ENCODE results near the gene ATG7.

The ATG7 gene

DNA sequence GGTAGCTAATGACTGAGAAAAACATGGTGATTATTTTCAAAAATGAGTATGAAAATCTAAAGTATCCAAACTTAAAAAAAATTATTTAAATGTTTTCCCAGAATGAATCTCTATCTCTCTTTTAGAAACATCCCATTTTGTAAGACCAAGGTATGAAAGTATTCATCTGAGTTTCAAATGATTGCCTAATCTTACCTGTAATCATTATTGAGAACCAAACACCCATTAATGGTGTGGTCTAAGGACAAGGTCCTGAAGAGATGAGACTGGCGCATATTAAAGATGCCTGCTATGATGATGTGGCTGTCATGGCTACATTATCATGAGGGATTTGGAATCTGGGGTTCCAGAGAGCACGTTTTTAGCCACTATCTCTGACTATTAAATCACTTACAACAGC is 206.0 kb downstream of the ATG7 start:
- Histone ChIP-seq H2AK5ac (ENCODE audit: low read depth, low read length) (no peak overlapping the region), H3K36me3 (replicated peaks in 1 of 2; ENCODE audit: control insufficient read depth in 2 of 2, insufficient read depth in 2 of 2, low read length in 2 of 2) (no peaks in the 10 kb centered on the region)

GRCh38 chr3:11479221-11479620 is 207.0 kb downstream of the ATG7 start:
- WGBS, 2 donors (ENCODE audit: extremely low coverage in 2 of 2, insufficient read length in 2 of 2, insufficient replicate concordance in 1 of 2) = no CpG with 5 or more reads among the region's 3 CpGs
- Histone ChIP-seq H3K9me3 (replicated peaks in 1 of 2; ENCODE audit: control insufficient read depth in 2 of 2, insufficient read depth in 1 of 2, low read depth in 1 of 2, low read length in 2 of 2) (no peaks in the 10 kb centered on the region), H3K14ac (ENCODE audit: low read length) (no peak overlapping the region), H3K27me3 (ENCODE audit: control insufficient read depth in 3 of 3, insufficient read depth in 3 of 3, low read depth in 1 of 3, low read length in 3 of 3) (no peaks in the 10 kb centered on the region), H3K4me3 (ENCODE audit: low read length in 2 of 2) (no peak overlapping the region), H2AFZ (ENCODE audit: low read length) (no peak overlapping the region), H2BK15ac (ENCODE audit: low read length) (no peak overlapping the region), H3K4me2 (ENCODE audit: insufficient read depth, low read length, poor library complexity, severe bottlenecking) (no peak overlapping the region), H4K8ac (ENCODE audit: low read depth, low read length) (no peak overlapping the region), H3K4me1 (ENCODE audit: control insufficient read depth in 2 of 2, insufficient read depth in 1 of 2, low read depth in 1 of 2, low read length in 2 of 2) (peaks cover 15 to 25% of the 10 kb centered on the region in 2 donors), H2AK5ac (ENCODE audit: low read depth, low read length) (no peak overlapping the region), H4K91ac (ENCODE audit: low read depth, low read length, poor library complexity) (no peak overlapping the region), H2BK12ac (ENCODE audit: low read length) (no peak overlapping the region), H3K79me1 (ENCODE audit: low read depth, low read length) (no peaks in the 10 kb centered on the region), H2BK120ac (ENCODE audit: low read depth, low read length) (no peak overlapping the region), H3K18ac (ENCODE audit: low read length) (no peak overlapping the region), H3K9ac (ENCODE audit: low read depth, low read length, poor library complexity) (no peak overlapping the region), H2BK5ac (ENCODE audit: low read length) (no peak overlapping the region), H3K36me3 (replicated peaks in 1 of 2; ENCODE audit: control insufficient read depth in 2 of 2, insufficient read depth in 2 of 2, low read length in 2 of 2) (no peaks in the 10 kb centered on the region), H3K27ac (replicated peaks; ENCODE audit: low read length) (no peak overlapping the region), H3K4ac (ENCODE audit: low read length) (no peak overlapping the region), H3K23ac (ENCODE audit: low read depth, low read length, poor library complexity) (no peak overlapping the region)
- no peak for DNase-seq (ENCODE audit: low spot score)

More for the DNA sequence above, 206.0 kb downstream of the ATG7 start:
- Histone ChIP-seq H3K27ac (replicated peaks; ENCODE audit: low read length) (no peak overlapping the region), H2BK120ac (ENCODE audit: low read depth, low read length) (no peak overlapping the region), H3K4me3 (ENCODE audit: low read length in 2 of 2) (no peak overlapping the region), H3K4me1 (ENCODE audit: control insufficient read depth in 2 of 2, insufficient read depth in 1 of 2, low read depth in 1 of 2, low read length in 2 of 2) (peaks cover 15 to 25% of the 10 kb centered on the region in 2 donors), H3K9ac (ENCODE audit: low read depth, low read length, poor library complexity) (no peak overlapping the region), H3K18ac (ENCODE audit: low read length) (no peak overlapping the region), H3K79me1 (ENCODE audit: low read depth, low read length) (no peaks in the 10 kb centered on the region), H3K4me2 (ENCODE audit: insufficient read depth, low read length, poor library complexity, severe bottlenecking) (no peak overlapping the region), H4K91ac (ENCODE audit: low read depth, low read length, poor library complexity) (no peak overlapping the region), H3K14ac (ENCODE audit: low read length) (no peak overlapping the region), H3K4ac (ENCODE audit: low read length) (no peak overlapping the region), H2BK5ac (ENCODE audit: low read length) (no peak overlapping the region), H2BK15ac (ENCODE audit: low read length) (no peak overlapping the region), H4K8ac (ENCODE audit: low read depth, low read length) (no peak overlapping the region), H2BK12ac (ENCODE audit: low read length) (no peak overlapping the region), H3K23ac (ENCODE audit: low read depth, low read length, poor library complexity) (no peak overlapping the region), H3K9me3 (replicated peaks in 1 of 2; ENCODE audit: control insufficient read depth in 2 of 2, insufficient read depth in 1 of 2, low read depth in 1 of 2, low read length in 2 of 2) (no peaks in the 10 kb centered on the region), H3K27me3 (ENCODE audit: control insufficient read depth in 3 of 3, insufficient read depth in 3 of 3, low read depth in 1 of 3, low read length in 3 of 3) (no peaks in the 10 kb centered on the region), H2AFZ (ENCODE audit: low read length) (no peak overlapping the region)
- no CpG with 5 or more reads among the region's 2 CpGs for WGBS, 2 donors (ENCODE audit: extremely low coverage in 2 of 2, insufficient read length in 2 of 2, insufficient replicate concordance in 1 of 2)
- no peak for DNase-seq (ENCODE audit: low spot score)

DNA sequence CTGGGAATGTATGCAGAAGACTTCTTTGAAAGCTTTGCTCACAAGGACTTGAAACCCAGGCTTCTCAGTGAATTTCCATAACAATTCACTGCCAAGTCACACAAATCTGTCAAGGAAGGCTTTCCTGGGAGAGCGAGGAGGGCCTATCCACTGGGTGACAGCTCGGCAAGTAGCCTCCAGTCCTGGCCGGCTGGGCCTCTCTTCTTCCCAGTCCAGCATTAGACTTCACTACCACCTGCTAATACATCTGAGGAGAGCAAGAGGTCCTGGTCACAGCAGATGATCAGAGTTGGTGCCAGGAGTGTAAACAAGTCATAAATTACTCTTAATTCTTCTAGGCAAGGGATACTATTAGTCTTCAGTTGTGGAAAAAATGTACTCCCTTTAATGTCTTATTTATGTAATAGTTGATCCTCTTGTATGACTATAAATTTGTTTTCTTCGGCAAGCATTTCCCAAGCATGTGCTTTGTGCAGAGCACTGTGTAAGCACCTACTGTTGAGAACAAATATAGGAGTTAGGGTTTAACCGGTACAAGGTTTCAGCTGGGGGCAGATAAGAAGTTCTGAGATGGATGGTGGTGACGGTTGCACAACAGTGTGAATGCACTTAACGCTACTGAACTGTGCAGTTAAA is 208.6 kb downstream of the ATG7 start:
- DNase-seq (ENCODE audit: low spot score) = no peak

DNA sequence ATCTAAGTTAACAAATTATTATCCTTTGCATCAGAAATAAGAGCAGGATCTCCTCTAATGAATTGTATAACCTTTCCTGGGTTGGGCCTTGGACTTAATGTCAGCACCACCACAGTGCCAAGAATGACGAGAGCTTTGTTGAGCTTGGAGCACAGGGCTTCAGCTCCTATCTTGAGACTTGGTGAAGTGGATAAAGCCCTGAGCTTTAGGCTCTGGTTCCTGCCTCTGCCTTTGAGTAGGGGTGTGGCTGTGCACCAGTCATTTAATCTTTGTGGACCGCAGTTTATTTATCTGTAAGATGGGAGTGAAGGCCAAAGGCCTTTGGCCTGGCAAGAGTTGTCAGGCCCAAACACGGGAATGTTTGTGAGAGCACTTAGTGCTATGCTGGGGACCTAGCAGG is 209.4 kb downstream of the ATG7 start:
- H2BK12ac ChIP-seq (ENCODE audit: low read length) = no peak overlapping the region
- H3K4ac ChIP-seq (ENCODE audit: low read length) = no peak overlapping the region
- no peaks in the 10 kb centered on the region for H3K79me1 ChIP-seq (ENCODE audit: low read depth, low read length)
- H3K9me3 ChIP-seq (replicated peaks in 1 of 2; ENCODE audit: control insufficient read depth in 2 of 2, insufficient read depth in 1 of 2, low read depth in 1 of 2, low read length in 2 of 2) = no peaks in the 10 kb centered on the region
- no peak overlapping the region for H2BK15ac ChIP-seq (ENCODE audit: low read length)
- H3K9ac ChIP-seq (ENCODE audit: low read depth, low read length, poor library complexity) = no peak overlapping the region
- H3K4me2 ChIP-seq (ENCODE audit: insufficient read depth, low read length, poor library complexity, severe bottlenecking) = no peak overlapping the region
- H3K4me3 ChIP-seq (ENCODE audit: low read length in 2 of 2) = no peak overlapping the region
- no peak overlapping the region for H2BK120ac ChIP-seq (ENCODE audit: low read depth, low read length)
- peaks cover 7 to 22% of the 10 kb centered on the region in 2 donors for H3K4me1 ChIP-seq (ENCODE audit: control insufficient read depth in 2 of 2, insufficient read depth in 1 of 2, low read depth in 1 of 2, low read length in 2 of 2)
- no peak overlapping the region for H3K27ac ChIP-seq (replicated peaks; ENCODE audit: low read length)
- no peak for DNase-seq (ENCODE audit: low spot score)
- H2AK5ac ChIP-seq (ENCODE audit: low read depth, low read length) = no peak overlapping the region
- no peaks in the 10 kb centered on the region for H3K36me3 ChIP-seq (replicated peaks in 1 of 2; ENCODE audit: control insufficient read depth in 2 of 2, insufficient read depth in 2 of 2, low read length in 2 of 2)
- no peak overlapping the region for H4K8ac ChIP-seq (ENCODE audit: low read depth, low read length)
- H3K14ac ChIP-seq (ENCODE audit: low read length) = no peak overlapping the region
- H4K91ac ChIP-seq (ENCODE audit: low read depth, low read length, poor library complexity) = no peak overlapping the region
- H3K27me3 ChIP-seq (ENCODE audit: control insufficient read depth in 3 of 3, insufficient read depth in 3 of 3, low read depth in 1 of 3, low read length in 3 of 3) = no peaks in the 10 kb centered on the region
- no peak overlapping the region for H3K18ac ChIP-seq (ENCODE audit: low read length)
- no peak overlapping the region for H2AFZ ChIP-seq (ENCODE audit: low read length)
- no peak overlapping the region for H2BK5ac ChIP-seq (ENCODE audit: low read length)
- no CpG with 5 or more reads among the region's 3 CpGs for WGBS, 2 donors (ENCODE audit: extremely low coverage in 2 of 2, insufficient read length in 2 of 2, insufficient replicate concordance in 1 of 2)
- H3K23ac ChIP-seq (ENCODE audit: low read depth, low read length, poor library complexity) = no peak overlapping the region

More for the DNA sequence above, 208.6 kb downstream of the ATG7 start:
- no peak overlapping the region for H4K8ac ChIP-seq (ENCODE audit: low read depth, low read length)
- no peak overlapping the region for H2BK120ac ChIP-seq (ENCODE audit: low read depth, low read length)
- H3K14ac ChIP-seq (ENCODE audit: low read length) = no peak overlapping the region
- no peak overlapping the region for H3K4ac ChIP-seq (ENCODE audit: low read length)
- no peak overlapping the region for H2BK12ac ChIP-seq (ENCODE audit: low read length)
- no peak overlapping the region for H2AK5ac ChIP-seq (ENCODE audit: low read depth, low read length)
- no peak overlapping the region for H3K18ac ChIP-seq (ENCODE audit: low read length)
- no peak overlapping the region for H4K91ac ChIP-seq (ENCODE audit: low read depth, low read length, poor library complexity)
- no peak overlapping the region for H2BK15ac ChIP-seq (ENCODE audit: low read length)
- H3K27me3 ChIP-seq (ENCODE audit: control insufficient read depth in 3 of 3, insufficient read depth in 3 of 3, low read depth in 1 of 3, low read length in 3 of 3) = no peaks in the 10 kb centered on the region
- H3K79me1 ChIP-seq (ENCODE audit: low read depth, low read length) = no peaks in the 10 kb centered on the region
- no peak overlapping the region for H2BK5ac ChIP-seq (ENCODE audit: low read length)
- H2AFZ ChIP-seq (ENCODE audit: low read length) = no peak overlapping the region
- no peak overlapping the region for H3K4me3 ChIP-seq (ENCODE audit: low read length in 2 of 2)
- H3K36me3 ChIP-seq (replicated peaks in 1 of 2; ENCODE audit: control insufficient read depth in 2 of 2, insufficient read depth in 2 of 2, low read length in 2 of 2) = no peaks in the 10 kb centered on the region
- no peak overlapping the region for H3K23ac ChIP-seq (ENCODE audit: low read depth, low read length, poor library complexity)
- no peak overlapping the region for H3K27ac ChIP-seq (replicated peaks; ENCODE audit: low read length)
- WGBS, 2 donors (ENCODE audit: extremely low coverage in 2 of 2, insufficient read length in 2 of 2, insufficient replicate concordance in 1 of 2) = no CpG with 5 or more reads among the region's 7 CpGs
- peaks cover 8 to 25% of the 10 kb centered on the region in 2 donors for H3K4me1 ChIP-seq (ENCODE audit: control insufficient read depth in 2 of 2, insufficient read depth in 1 of 2, low read depth in 1 of 2, low read length in 2 of 2)
- no peaks in the 10 kb centered on the region for H3K9me3 ChIP-seq (replicated peaks in 1 of 2; ENCODE audit: control insufficient read depth in 2 of 2, insufficient read depth in 1 of 2, low read depth in 1 of 2, low read length in 2 of 2)
- no peak overlapping the region for H3K4me2 ChIP-seq (ENCODE audit: insufficient read depth, low read length, poor library complexity, severe bottlenecking)
- no peak overlapping the region for H3K9ac ChIP-seq (ENCODE audit: low read depth, low read length, poor library complexity)
